Vagina (tissue), 2 donors: ENCODE results near the gene DEAF1. TPM values are rescaled to one million over a fixed set of nuclear protein-coding genes. Genes with fewer than 3 reads are reported as not detected.

Experiments used
- DNase-seq, 2 donors: peaks; one replicate each; pipeline ENCODE4 v3.0.0-alpha.2; 2017; ENCODE audit errors: extremely low spot score in 2 of 2
- H3K27ac ChIP-seq: fragments of 200-600 bp; sonication (generic); one replicate; pipeline ENCODE4 v1.5.1; 2019
- H3K27me3 ChIP-seq: fragments of 200-600 bp; sonication (generic); one replicate; pipeline ENCODE4 v1.5.1; 2019
- H3K36me3 ChIP-seq, 2 donors: fragments of 200-600 bp; sonication (generic); one replicate each; pipeline ENCODE4 v1.5.1; 2017 to 2019
- H3K4me1 ChIP-seq: fragments of 200-600 bp; sonication (generic); one replicate; pipeline ENCODE4 v1.5.1; 2019
- H3K4me3 ChIP-seq, 2 donors: fragments of 200-600 bp; sonication (generic); 1 replicate in 1 of 2; 2 replicates in 1 of 2; pipeline ENCODE4 v1.5.1; 2016 to 2019
- H3K9me3 ChIP-seq: fragments of 200-600 bp; sonication (generic); one replicate; pipeline ENCODE4 v1.5.1; 2019
- POLR2A ChIP-seq, 2 donors: fragments of 450-650 bp; IDR thresholded peaks; one replicate each; pipeline ENCODE4 v1.6.1; 2017; ENCODE audit warnings: antibody characterized with exemption in 2 of 2, mild to moderate bottlenecking in 2 of 2, moderate library complexity in 2 of 2
- POLR2AphosphoS5 ChIP-seq, 2 donors: sonication (generic); formaldehyde crosslinking; IDR thresholded peaks; one replicate each; pipeline ENCODE4 v1.9.0; 2017; ENCODE audit warnings: antibody characterized with exemption in 2 of 2, mild to moderate bottlenecking in 2 of 2, low read depth in 1 of 2; ENCODE audit not compliant: insufficient read depth in 1 of 2
- intact Hi-C: fragments of 100-400 bp; cut with DNase I; formaldehyde crosslinking; loops from one replicate; pipeline ENCODE4 v1.15.1; 2023
- total RNA-seq: library from RNA; depleted of rRNA; stranded (reverse); fragments of >200 nt; gene quantifications from one replicate; pipeline ENCODE4 v1.2.3, GENCODE V29; 2016
- TF ChIP-seq, protein P1 (sequence below), 3 experiments: fragments of 450-650 bp in 2 of 3; fragments of 200-600 bp in 1 of 3; sonication (generic) in 1 of 3; IDR thresholded peaks; one replicate each; pipeline ENCODE4 v1.5.1; 2017 to 2019; ENCODE audit warnings: antibody characterized with exemption in 3 of 3, mild to moderate bottlenecking in 2 of 3, moderate library complexity in 2 of 3

The DEAF1 gene
- total RNA-seq, 1 donor from 2014 or later = 33.6 TPM

DNA sequence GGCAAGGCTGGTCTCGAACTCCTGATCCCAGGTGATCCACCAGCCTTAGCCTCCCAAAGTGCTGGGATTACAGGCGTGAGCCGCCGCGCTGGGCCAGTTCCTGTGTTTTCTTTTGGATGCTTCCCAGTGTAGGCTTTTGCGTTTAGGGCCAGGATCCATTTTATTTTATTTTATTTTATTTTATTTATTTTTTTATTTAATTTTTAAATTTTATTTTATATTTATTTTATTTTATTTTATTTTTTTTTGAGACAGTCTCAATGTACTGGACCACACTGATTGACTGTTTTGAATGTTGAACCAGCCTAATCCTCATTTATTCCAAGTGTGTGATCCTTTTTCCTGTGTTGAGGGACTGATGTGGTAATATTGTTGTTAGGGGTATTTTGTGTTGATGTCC lies 19.4 kb upstream of the DEAF1 start:
- no peak for DNase-seq
- H3K27ac ChIP-seq = no peak overlapping the region
- peaks cover 10% of the 10 kb centered on the region for H3K4me1 ChIP-seq
- H3K9me3 ChIP-seq = no peaks in the 10 kb centered on the region
- intact Hi-C loops = no loop called here
- H3K36me3 ChIP-seq = no peaks in the 10 kb centered on the region
- no peak overlapping the region for H3K4me3 ChIP-seq
- no peaks in the 10 kb centered on the region for H3K27me3 ChIP-seq
- TF ChIP-seq POLR2AphosphoS5 (IDR thresholded peaks at IDR 0.05; ENCODE audit: insufficient read depth in 1 of 2, low read depth in 1 of 2) = no peak
- TF ChIP-seq POLR2A (IDR thresholded peaks at IDR 0.05) = no peak
- TF ChIP-seq, protein P1, sequence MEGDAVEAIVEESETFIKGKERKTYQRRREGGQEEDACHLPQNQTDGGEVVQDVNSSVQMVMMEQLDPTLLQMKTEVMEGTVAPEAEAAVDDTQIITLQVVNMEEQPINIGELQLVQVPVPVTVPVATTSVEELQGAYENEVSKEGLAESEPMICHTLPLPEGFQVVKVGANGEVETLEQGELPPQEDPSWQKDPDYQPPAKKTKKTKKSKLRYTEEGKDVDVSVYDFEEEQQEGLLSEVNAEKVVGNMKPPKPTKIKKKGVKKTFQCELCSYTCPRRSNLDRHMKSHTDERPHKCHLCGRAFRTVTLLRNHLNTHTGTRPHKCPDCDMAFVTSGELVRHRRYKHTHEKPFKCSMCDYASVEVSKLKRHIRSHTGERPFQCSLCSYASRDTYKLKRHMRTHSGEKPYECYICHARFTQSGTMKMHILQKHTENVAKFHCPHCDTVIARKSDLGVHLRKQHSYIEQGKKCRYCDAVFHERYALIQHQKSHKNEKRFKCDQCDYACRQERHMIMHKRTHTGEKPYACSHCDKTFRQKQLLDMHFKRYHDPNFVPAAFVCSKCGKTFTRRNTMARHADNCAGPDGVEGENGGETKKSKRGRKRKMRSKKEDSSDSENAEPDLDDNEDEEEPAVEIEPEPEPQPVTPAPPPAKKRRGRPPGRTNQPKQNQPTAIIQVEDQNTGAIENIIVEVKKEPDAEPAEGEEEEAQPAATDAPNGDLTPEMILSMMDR (IDR thresholded peaks at IDR 0.05) = no peak

DNA sequence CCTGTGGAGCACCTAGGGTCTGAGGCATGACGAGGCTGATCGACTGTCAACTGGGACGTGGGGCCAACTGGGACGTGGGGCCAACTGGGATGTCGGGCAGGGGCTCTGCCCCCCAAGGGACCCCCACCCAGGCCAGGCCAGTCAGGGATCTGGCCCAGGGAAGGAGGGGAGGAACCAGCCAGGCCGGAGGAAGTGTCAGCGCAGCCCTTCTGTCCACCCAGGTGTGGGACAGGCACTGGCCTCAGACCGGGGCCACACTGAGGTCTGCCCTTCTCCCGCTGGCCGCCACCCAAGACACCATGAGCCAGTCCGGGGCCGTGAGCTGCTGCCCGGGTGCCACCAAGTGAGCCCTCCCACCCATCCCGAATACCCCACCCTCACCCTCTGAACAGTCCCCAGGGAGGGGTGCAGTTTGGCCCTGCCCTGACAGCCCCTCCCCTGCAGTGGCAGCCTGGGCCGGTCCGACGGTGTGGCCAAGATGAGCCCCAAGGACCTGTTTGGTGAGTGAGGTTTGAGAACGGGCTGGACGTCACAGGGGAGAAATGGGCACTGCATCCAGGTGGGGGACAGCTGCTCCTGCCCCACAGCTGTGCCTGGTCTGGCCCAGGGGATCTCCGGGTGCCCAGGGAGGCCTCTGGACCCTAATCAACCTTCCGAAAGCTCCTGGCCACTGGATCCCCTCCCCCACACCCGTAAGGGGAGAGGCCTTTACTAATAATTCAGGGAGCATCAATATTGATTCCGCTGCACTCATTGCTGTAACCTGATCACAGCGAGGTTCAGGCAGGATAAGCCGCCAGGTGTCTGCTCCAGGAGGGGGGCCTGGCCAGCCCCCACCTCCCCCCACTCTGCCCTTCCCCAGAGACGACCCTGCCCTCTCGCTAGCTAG lies 14.3 kb upstream of the DEAF1 start:
- TF ChIP-seq POLR2AphosphoS5 (IDR thresholded peaks at IDR 0.05; ENCODE audit: insufficient read depth in 1 of 2, low read depth in 1 of 2) (no peak), POLR2A (IDR thresholded peaks at IDR 0.05) (no peak)
- TF ChIP-seq, protein P1 (IDR thresholded peaks at IDR 0.05) = no peak
- Histone ChIP-seq H3K4me3 (no peak overlapping the region), H3K27ac (peak overlapping the region; percentile 74), H3K9me3 (no peaks in the 10 kb centered on the region), H3K36me3 (no peaks in the 10 kb centered on the region), H3K27me3 (no peaks in the 10 kb centered on the region), H3K4me1 (peaks cover 40% of the 10 kb centered on the region)
- intact Hi-C loops = no loop called here
- no peak for DNase-seq

DNA sequence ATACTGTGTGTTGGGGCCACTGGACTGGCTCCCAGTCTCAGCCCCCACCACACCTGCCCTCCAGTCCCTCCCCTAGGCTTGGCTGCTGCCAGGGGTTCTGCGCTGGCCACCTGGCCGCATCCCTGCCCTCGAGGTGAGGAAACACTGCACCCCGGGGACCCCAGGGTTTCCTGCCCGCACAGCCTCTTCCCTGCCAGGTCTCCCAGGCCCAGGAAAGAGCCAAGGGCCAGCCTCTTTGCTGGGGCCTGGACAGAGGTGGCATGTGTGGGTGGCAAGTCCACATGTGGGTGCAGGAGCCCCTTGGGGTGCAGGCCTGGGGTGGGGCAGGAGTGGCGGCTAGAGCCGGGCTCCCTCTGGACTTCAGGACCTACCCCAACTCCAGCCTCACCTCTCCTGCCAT lies 13.5 kb upstream of the DEAF1 start:
- Histone ChIP-seq H3K36me3 (no peaks in the 10 kb centered on the region), H3K4me1 (peaks cover 41% of the 10 kb centered on the region), H3K4me3 (no peak overlapping the region), H3K9me3 (no peaks in the 10 kb centered on the region), H3K27ac (peak overlapping the region; percentile 92), H3K27me3 (no peaks in the 10 kb centered on the region)
- TF ChIP-seq, protein P1 (IDR thresholded peaks at IDR 0.05) = no peak
- no peak for TF ChIP-seq POLR2A (IDR thresholded peaks at IDR 0.05)
- TF ChIP-seq POLR2AphosphoS5 (IDR thresholded peaks at IDR 0.05; ENCODE audit: insufficient read depth in 1 of 2, low read depth in 1 of 2) = no peak
- intact Hi-C loops = no loop called here
- no peak for DNase-seq

DNA sequence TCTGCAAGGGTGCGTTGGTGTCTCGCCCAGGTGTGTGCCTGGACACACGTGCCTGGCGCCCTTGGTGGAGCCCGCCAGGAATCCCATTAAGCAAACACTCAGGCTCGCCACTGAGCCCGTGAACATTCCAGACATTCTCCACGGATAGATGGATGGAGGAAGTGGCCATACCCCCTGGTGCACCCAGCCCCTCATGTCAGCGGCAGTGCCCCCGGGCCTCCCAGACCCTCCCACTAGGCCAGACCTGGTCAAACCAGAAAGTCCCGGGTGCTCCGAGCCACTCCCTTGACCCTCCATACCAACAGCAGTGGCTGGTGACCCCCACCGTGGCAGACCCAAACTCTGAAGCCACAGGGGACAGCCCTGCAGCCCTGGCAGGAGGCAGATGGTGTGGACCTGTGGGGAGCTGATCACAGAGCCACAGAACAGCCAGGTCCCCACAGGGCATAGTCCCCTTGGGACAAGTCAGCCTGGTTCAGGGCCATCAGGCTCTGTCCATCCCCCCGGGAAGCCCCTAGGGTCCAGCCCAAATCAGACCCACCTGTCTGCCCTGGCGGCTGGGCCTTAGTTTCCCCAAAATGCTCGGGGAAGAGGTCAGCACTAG lies 12.9 kb upstream of the DEAF1 start:
- peak overlapping the region; percentile 56 to 74 for H3K4me3 ChIP-seq
- peaks cover 47% of the 10 kb centered on the region for H3K4me1 ChIP-seq
- no peaks in the 10 kb centered on the region for H3K27me3 ChIP-seq
- intact Hi-C loops = no loop called here
- DNase-seq = no peak
- TF ChIP-seq POLR2A (IDR thresholded peaks at IDR 0.05) = no peak
- TF ChIP-seq POLR2AphosphoS5 (IDR thresholded peaks at IDR 0.05; ENCODE audit: insufficient read depth in 1 of 2, low read depth in 1 of 2) = no peak
- TF ChIP-seq, protein P1 (IDR thresholded peaks at IDR 0.05) = no peak
- H3K9me3 ChIP-seq = no peaks in the 10 kb centered on the region
- peak overlapping the region; percentile 92 for H3K27ac ChIP-seq
- H3K36me3 ChIP-seq = no peaks in the 10 kb centered on the region
